Measurements from ENCODE around the gene LMOD1.

GRCh38 chr1:201888282-201889089, 57.9 kb downstream of the LMOD1 start, which contains the start of gene SHISA4:
- no peak for TF ChIP-seq TAF1 (IDR thresholded peaks at IDR 0.05; ENCODE audit: low read depth, low read length)
- TF ChIP-seq POLR2A (IDR thresholded peaks at IDR 0.05; ENCODE audit: low read depth, low read length), result no peak
- no peak for TF ChIP-seq POU2F2 (IDR thresholded peaks at IDR 0.05; ENCODE audit: low read depth, low read length)
- TF ChIP-seq POLR2AphosphoS5 (IDR thresholded peaks at IDR 0.05; ENCODE audit: low read depth, low read length), result no peak
